GM08714 (cell line): Measurements from ENCODE around the gene CEACAM18.
"Not testable (repeated sequence)": the region's sequence is repeated elsewhere in the genome, so short reads cannot be mapped to it uniquely, and the experiment has no call there.

Source experiments
- H3K4me3 ChIP-seq: fragments of 200-500 bp; sonication (Bioruptor generic); 2 replicates; pipeline ENCODE4 v1.5.1; 2014; ENCODE audit warnings: mild to moderate bottlenecking, low read length, inconsistent platforms
- ZNF274 ChIP-seq: IDR thresholded peaks from 2 replicates; pipeline ENCODE4 v1.6.1; 2012; ENCODE audit warnings: mild to moderate bottlenecking, low read depth, low read length

The CEACAM18 gene

GRCh38 chr19:51478381-51479234 is at the start of gene CEACAM18:
TSS of gene CEACAM18 (plus strand) at chr19:51478539.
- no peak within 1 kb of the TSS for H3K4me3 ChIP-seq
- no peak for TF ChIP-seq ZNF274

GRCh38 chr19:51430221-51430620 is 48.1 kb upstream of the CEACAM18 start:
- no peak overlapping the region for H3K4me3 ChIP-seq
- TF ChIP-seq ZNF274, result no peak

GRCh38 chr19:51431124-51431523 is 47.2 kb upstream of the CEACAM18 start:
- no peak for TF ChIP-seq ZNF274

GRCh38 chr19:51433043-51433442 is 45.3 kb upstream of the CEACAM18 start:
- no peak for TF ChIP-seq ZNF274
- no peak overlapping the region for H3K4me3 ChIP-seq

More at GRCh38 chr19:51431124-51431523, 47.2 kb upstream of the CEACAM18 start:
- no peak overlapping the region for H3K4me3 ChIP-seq

GRCh38 chr19:51434456-51434855 is 43.9 kb upstream of the CEACAM18 start:
- no peak overlapping the region for H3K4me3 ChIP-seq
- no peak for TF ChIP-seq ZNF274

- no peak overlapping the region for H3K4me3 ChIP-seq
- TF ChIP-seq ZNF274, result no peak
These were observed 39.3 kb upstream of the CEACAM18 start for GRCh38 chr19:51439021-51439465.

GRCh38 chr19:51440052-51440451 is 38.3 kb upstream of the CEACAM18 start:
- TF ChIP-seq ZNF274, result no peak

GRCh38 chr19:51440846-51441409 is 37.4 kb upstream of the CEACAM18 start:
- no peak for TF ChIP-seq ZNF274
- H3K4me3 ChIP-seq, result no peak overlapping the region; the same call in 1 of the 2 replicates

More at GRCh38 chr19:51440052-51440451, 38.3 kb upstream of the CEACAM18 start:
- no peak overlapping the region for H3K4me3 ChIP-seq

- TF ChIP-seq ZNF274, result no peak
- peak overlapping the region; percentile 13; the same call in 1 of the 2 replicates for H3K4me3 ChIP-seq
These were observed 36.6 kb upstream of the CEACAM18 start for GRCh38 chr19:51441410-51442390.

GRCh38 chr19:51447510-51447909 is 30.8 kb upstream of the CEACAM18 start:
- not testable (repeated sequence) for H3K4me3 ChIP-seq

- no peak overlapping the region for H3K4me3 ChIP-seq
- TF ChIP-seq ZNF274, result no peak
These were observed 30.3 kb upstream of the CEACAM18 start for GRCh38 chr19:51448011-51448410.

- H3K4me3 ChIP-seq, result no peak overlapping the region
- TF ChIP-seq ZNF274, result no peak
These were observed 29.8 kb upstream of the CEACAM18 start for GRCh38 chr19:51448411-51449016.

GRCh38 chr19:51450730-51451307 is 27.5 kb upstream of the CEACAM18 start:
- no peak overlapping the region for H3K4me3 ChIP-seq
- no peak for TF ChIP-seq ZNF274

- no peak for TF ChIP-seq ZNF274
- H3K4me3 ChIP-seq, result no peak overlapping the region
These were observed 21.6 kb upstream of the CEACAM18 start for GRCh38 chr19:51456541-51457290.
